Loucy (cell line): ENCODE measurements around the gene SHROOM2.

Experiments
- H2AFZ ChIP-seq: fragments of 200-600 bp; sonication (generic); 2 replicates; pipeline ENCODE4 v1.6.0; 2016; ENCODE audit warnings: antibody characterized with exemption, mild to moderate bottlenecking, low read length, moderate library complexity
- H3F3A ChIP-seq: fragments of 200-600 bp; 2 replicates; pipeline ENCODE4 v1.6.0; 2016; ENCODE audit warnings: antibody characterized with exemption, low read depth, mild to moderate bottlenecking
- H3K27me3 ChIP-seq: fragments of 200-600 bp; sonication (generic); 2 replicates; pipeline ENCODE4 v1.6.1; 2014; ENCODE audit warnings: low read length, mild to moderate bottlenecking; ENCODE audit not compliant: insufficient read depth, poor library complexity, severe bottlenecking
- H3K36me3 ChIP-seq: fragments of 200-600 bp; sonication (generic); 2 replicates; pipeline ENCODE4 v1.6.1; 2016; ENCODE audit warnings: low read length; ENCODE audit not compliant: insufficient read depth
- H3K4me1 ChIP-seq: fragments of 200-600 bp; sonication (generic); 2 replicates; pipeline ENCODE4 v1.5.1; 2014; ENCODE audit warnings: low read length, mild to moderate bottlenecking; ENCODE audit not compliant: insufficient read depth, poor library complexity, severe bottlenecking
- H3K4me2 ChIP-seq: fragments of 200-600 bp; sonication (generic); 2 replicates; pipeline ENCODE4 v1.6.0; 2014; ENCODE audit warnings: antibody characterized with exemption, low read length, low read depth, mild to moderate bottlenecking; ENCODE audit not compliant: poor library complexity, severe bottlenecking
- H3K4me3 ChIP-seq: fragments of 200-600 bp; sonication (generic); 2 replicates; pipeline ENCODE4 v1.5.1; 2014; ENCODE audit warnings: low read length, mild to moderate bottlenecking, mixed read lengths; ENCODE audit not compliant: poor library complexity, severe bottlenecking
- H3K79me2 ChIP-seq: fragments of 200-600 bp; sonication (generic); 2 replicates; pipeline ENCODE4 v1.6.1; 2014; ENCODE audit warnings: low read length; ENCODE audit not compliant: insufficient read depth
- H3K9ac ChIP-seq: fragments of 200-600 bp; sonication (generic); 2 replicates; pipeline ENCODE4 v1.6.0; 2014; ENCODE audit warnings: mild to moderate bottlenecking, low read depth, low read length, moderate library complexity; ENCODE audit not compliant: poor library complexity, severe bottlenecking
- H3K9me2 ChIP-seq: fragments of 200-600 bp; sonication (generic); replicated peaks from 2 replicates; pipeline ENCODE4 v1.6.1; 2016; ENCODE audit warnings: low read depth, low read length, mixed read lengths
- H3K9me3 ChIP-seq: fragments of 200-600 bp; sonication (generic); 2 replicates; pipeline ENCODE4 v1.6.1; 2014; ENCODE audit warnings: mild to moderate bottlenecking, antibody characterized with exemption, low read length, low read depth; ENCODE audit not compliant: insufficient read depth
- H4K20me1 ChIP-seq: fragments of 200-600 bp; sonication (generic); 2 replicates; pipeline ENCODE4 v1.6.0; 2014; ENCODE audit warnings: antibody characterized with exemption, low read length, mild to moderate bottlenecking; ENCODE audit not compliant: insufficient read depth, poor library complexity, severe bottlenecking
- EZH2phosphoT487 ChIP-seq: fragments of 200-600 bp; IDR thresholded peaks from 2 replicates; pipeline ENCODE4 v1.6.1; 2018; ENCODE audit warnings: antibody characterized with exemption, mild to moderate bottlenecking, moderate library complexity, borderline replicate concordance
- TF ChIP-seq, protein P1 (sequence below): fragments of 200-600 bp; sonication (generic); conservative IDR thresholded peaks from 2 replicates; pipeline ENCODE4 v1.5.1; 2014; ENCODE audit warnings: mild to moderate bottlenecking, antibody characterized with exemption, low read length

Gene SHROOM2

DNA sequence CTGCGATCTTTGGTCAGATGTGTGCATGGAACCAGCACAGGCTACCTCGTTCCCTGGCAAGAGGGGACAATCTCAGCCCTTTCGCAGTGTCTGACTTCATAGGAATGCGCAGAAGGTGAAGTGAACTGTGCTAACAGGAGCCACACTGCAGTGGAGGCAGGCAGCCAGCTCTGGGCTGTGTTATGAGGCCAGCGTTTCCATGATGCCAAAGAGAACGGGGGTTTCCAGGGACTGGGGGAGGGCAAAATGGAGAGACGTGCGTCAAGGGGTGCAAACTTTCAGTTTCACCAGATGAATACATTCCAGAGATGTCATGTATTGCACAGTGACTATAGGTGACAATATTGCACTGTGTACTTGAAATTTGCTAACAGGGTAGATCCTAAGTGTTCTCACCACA is 211.3 kb downstream of the SHROOM2 start:
- H3K36me3 ChIP-seq: no peaks in the 10 kb centered on the region
- no peak overlapping the region for H3K4me2 ChIP-seq
- H3K9me2 ChIP-seq: no peaks in the 10 kb centered on the region
- no peak overlapping the region for H3K4me3 ChIP-seq
- H2AFZ ChIP-seq: no peak overlapping the region
- H3F3A ChIP-seq: no peaks in the 10 kb centered on the region
- no peak for TF ChIP-seq EZH2phosphoT487
- TF ChIP-seq, protein P1, sequence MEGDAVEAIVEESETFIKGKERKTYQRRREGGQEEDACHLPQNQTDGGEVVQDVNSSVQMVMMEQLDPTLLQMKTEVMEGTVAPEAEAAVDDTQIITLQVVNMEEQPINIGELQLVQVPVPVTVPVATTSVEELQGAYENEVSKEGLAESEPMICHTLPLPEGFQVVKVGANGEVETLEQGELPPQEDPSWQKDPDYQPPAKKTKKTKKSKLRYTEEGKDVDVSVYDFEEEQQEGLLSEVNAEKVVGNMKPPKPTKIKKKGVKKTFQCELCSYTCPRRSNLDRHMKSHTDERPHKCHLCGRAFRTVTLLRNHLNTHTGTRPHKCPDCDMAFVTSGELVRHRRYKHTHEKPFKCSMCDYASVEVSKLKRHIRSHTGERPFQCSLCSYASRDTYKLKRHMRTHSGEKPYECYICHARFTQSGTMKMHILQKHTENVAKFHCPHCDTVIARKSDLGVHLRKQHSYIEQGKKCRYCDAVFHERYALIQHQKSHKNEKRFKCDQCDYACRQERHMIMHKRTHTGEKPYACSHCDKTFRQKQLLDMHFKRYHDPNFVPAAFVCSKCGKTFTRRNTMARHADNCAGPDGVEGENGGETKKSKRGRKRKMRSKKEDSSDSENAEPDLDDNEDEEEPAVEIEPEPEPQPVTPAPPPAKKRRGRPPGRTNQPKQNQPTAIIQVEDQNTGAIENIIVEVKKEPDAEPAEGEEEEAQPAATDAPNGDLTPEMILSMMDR: no peak
- no peaks in the 10 kb centered on the region for H3K9me3 ChIP-seq
- no peaks in the 10 kb centered on the region for H3K27me3 ChIP-seq
- no peaks in the 10 kb centered on the region for H3K79me2 ChIP-seq
- H3K4me1 ChIP-seq: no peaks in the 10 kb centered on the region
- H3K9ac ChIP-seq: no peak overlapping the region
- H4K20me1 ChIP-seq: no peaks in the 10 kb centered on the region
